Cardiac septum (tissue), 1 donor: ENCODE results near the gene DOK4. TPM values are rescaled to one million over a fixed set of nuclear protein-coding genes. Genes with fewer than 3 reads are reported as not detected.

Experiments used
- DNase-seq: peaks from one replicate; pipeline ENCODE4 v3.0.0-alpha.2; 2020; ENCODE audit warnings: low spot score
- intact Hi-C: fragments of 100-400 bp; cut with DNase I; formaldehyde crosslinking; loops from one replicate; pipeline ENCODE4 v1.14.0; 2022
- total RNA-seq: library from RNA; stranded (reverse); fragmentation: NEBNext Ultra II Directional; extraction: Animal tissue kit (Norgen Biotek cat#: 25700); gene quantifications from one replicate; pipeline ENCODE4 v1.2.1, GENCODE V29; 2021
- donor health status: DM: no; HTN: no; CAD: no.

The DOK4 gene
- total RNA-seq, 1 donor from 2014 or later: 11.5 TPM

GRCh38 chr16:57525761-57526160, 39.5 kb upstream of the DOK4 start:
- DNase-seq: no peak
- intact Hi-C loops: no loop called here

DNA sequence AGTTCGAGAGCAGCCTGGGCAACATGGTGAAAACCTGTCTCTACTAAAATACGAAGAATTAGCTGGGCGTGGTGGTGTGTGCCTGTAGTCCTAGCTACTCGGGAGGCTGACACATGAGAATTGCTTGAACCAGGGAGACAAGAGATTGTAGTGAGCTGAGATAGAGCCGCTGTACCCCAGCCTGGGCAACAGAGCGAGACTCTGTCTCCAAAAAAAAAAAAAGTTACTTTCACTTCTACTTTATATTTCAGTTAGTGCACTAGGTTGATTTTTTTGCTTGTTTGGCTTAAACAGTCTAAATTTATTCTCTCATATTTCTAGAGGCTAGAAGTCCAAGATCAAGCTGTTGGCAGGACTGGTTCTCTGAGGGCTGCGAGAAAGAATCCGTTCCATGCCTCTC, 36.7 kb upstream of the DOK4 start:
- intact Hi-C loops: loop anchor here (5.0 kb wide), 1 partner anchor 221 kb away; no protein-coding TSS in a partner anchor
- DNase-seq: no peak

GRCh38 chr16:57519796-57520360, 33.6 kb upstream of the DOK4 start:
- intact Hi-C loops: loop anchor here (2.0 to 5.0 kb wide), 3 partner anchors 43 to 218 kb away; no protein-coding TSS in a partner anchor
- peak; percentile 89 for DNase-seq

GRCh38 chr16:57518922-57519321, 32.6 kb upstream of the DOK4 start:
- intact Hi-C loops: loop anchor here (2.0 to 5.0 kb wide), 2 partner anchors 42 to 100 kb away; no protein-coding TSS in a partner anchor
- no peak for DNase-seq

- no peak for DNase-seq
- intact Hi-C loops: loop anchor here (2.0 to 5.0 kb wide), 2 partner anchors 41 to 100 kb away; no protein-coding TSS in a partner anchor
Observed at GRCh38 chr16:57518520-57518919, 32.2 kb upstream of the DOK4 start.

DNA sequence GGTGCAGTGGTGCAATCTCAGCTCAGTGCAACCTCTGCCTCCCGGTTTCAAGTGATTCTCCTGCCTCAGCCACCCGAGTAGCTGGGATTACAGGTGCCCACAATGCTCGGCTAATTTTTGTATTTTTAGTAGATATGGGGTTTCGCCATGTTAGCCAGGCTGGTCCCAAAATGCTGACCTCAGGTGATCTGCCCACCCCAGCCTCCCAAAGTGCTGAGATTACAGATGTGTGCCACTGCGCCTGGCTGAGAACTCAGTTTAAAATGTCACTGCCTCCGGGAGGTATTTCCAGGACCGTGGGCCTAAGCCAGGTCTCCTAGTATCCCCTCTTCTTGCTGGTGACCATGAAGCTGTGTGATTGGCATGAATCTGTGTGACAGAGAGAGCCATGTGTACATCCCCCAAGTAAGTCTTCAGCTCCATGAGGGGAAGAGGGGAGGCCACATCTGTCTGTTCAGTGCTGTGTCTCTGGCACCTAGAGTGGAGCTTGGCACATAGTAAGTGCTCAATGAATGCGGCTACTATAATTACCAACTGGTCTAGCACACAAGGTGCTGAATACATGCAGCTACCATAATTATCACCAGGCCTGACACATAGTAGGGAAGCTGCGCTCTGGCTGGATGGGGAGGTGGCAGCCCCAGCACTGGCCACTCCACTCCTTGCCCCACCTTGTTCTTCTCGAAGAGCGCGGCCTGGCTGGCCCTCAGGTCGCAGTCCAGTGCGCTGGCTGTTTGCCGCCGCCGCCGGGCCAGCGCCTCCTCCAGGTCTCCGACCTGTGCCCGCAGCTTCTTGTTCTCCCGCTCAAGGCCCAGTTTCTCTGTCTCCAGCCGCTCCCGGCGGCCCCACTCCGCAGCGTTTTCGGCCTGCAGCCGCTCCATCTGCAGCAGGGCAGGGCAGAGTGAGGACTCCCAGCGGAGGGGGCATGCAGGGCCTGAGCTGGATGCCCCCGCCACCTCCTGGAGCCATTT, 31.4 kb upstream of the DOK4 start:
- DNase-seq: no peak
- intact Hi-C loops: loop anchor here (2.0 to 5.0 kb wide), 2 partner anchors 40 to 99 kb away; no protein-coding TSS in a partner anchor

DNA sequence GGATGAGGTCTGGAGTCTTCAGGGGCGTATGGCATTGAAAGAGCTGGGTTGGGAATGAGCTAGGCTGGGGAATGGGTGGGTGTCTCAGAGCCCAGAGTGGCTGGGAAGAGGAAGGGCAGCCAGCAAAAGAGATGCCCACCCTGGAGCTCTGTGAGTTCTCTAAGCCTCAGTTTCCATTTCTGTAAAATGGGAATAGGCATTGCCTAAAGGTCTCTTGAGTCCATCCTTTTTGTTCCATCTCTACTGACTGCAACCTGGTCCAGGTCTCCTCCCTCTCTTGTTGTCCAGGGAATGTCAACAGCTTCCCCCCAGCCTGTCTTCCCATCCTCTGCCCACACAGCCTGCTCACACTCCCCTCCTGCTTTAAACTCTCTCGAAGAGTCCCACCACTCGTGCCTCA, 30.5 kb upstream of the DOK4 start:
- intact Hi-C loops: loop anchor here (5.0 kb wide), 1 partner anchor 39 kb away; no protein-coding TSS in a partner anchor
- no peak for DNase-seq

- DNase-seq: no peak
- intact Hi-C loops: loop anchor here (5.0 kb wide), 1 partner anchor 39 kb away; no protein-coding TSS in a partner anchor
Observed at GRCh38 chr16:57516176-57516725, 30.0 kb upstream of the DOK4 start.

- intact Hi-C loops: loop anchor here (5.0 kb wide), 1 partner anchor 38 kb away; no protein-coding TSS in a partner anchor
- DNase-seq: no peak
Observed at GRCh38 chr16:57514791-57515600, 28.7 kb upstream of the DOK4 start.

GRCh38 chr16:57514371-57514770, 28.1 kb upstream of the DOK4 start:
- intact Hi-C loops: no loop called here
- no peak for DNase-seq

GRCh38 chr16:57513371-57514102, 27.2 kb upstream of the DOK4 start:
- intact Hi-C loops: no loop called here
- no peak for DNase-seq

DNA sequence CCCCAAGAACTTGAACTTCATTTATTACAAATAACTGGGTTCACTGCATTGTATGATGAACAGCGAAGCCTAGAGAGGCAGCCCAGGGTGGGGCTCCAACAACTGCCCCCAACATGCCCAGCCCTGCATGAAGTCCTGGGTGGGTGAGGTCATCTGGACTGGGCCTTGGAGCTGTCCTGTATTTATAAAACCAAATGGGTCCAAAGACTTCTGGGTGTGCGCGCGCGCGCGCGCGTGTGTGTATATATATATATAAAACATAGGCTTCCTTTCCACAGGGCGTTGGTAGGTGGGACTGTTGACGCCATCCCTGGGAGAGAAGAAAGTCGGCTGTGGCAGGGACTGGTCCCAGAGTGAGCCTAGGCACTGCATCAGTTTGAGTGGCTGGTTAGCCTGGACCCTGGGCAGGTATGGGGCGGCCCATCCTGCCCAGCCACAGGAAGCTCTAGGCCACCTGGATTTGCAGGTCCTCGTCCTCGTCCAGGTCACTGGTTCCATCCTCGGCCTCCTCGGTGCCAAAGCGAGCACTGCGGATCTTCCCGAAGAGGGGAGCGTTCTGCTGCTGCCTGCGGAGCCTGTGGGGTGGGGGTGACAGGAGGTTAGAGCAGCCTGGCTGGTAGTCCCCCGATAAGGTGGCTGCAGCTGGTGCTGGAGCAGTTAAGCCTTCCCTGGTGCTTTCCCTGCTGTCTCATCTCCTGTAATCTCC, 26.2 kb upstream of the DOK4 start:
- DNase-seq: no peak

GRCh38 chr16:57510016-57510871, 24.0 kb upstream of the DOK4 start:
- no peak for DNase-seq
- intact Hi-C loops: no loop called here

More for the DNA sequence above, 26.2 kb upstream of the DOK4 start:
- intact Hi-C loops: no loop called here

DNA sequence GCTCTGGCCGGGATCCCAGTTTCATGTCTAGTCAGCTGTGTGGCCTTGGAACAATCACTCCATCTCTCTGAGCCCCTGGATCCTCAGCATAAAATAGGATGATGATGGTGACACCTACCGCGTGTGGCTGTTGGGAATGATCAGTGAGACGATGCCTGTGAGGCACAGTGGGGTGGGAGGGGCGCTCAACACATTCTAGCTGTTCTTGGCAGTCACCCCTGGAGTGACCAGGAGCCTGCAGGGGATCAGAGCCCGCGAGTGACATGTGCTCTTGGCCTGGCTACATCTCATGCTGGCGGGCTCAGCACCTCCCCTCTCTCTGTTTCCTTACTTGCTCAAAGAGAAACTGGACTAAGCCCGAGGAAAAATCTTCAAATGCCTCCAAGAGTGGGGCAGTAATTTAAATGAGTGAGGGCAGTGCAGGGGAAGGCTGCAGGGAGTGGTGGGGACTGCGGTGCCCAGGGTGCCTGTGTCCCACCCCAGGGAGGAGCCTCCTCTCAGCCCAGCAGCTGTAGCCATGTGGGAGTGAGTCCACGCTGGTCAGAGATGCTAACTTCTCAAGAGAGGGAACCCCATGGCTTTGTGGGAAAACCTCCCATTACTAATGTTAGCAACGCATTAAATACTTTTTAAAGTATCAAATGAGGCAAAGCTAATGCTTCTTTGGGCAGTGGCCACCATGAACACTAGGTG, 23.1 kb upstream of the DOK4 start:
- intact Hi-C loops: no loop called here
- DNase-seq: no peak

DNA sequence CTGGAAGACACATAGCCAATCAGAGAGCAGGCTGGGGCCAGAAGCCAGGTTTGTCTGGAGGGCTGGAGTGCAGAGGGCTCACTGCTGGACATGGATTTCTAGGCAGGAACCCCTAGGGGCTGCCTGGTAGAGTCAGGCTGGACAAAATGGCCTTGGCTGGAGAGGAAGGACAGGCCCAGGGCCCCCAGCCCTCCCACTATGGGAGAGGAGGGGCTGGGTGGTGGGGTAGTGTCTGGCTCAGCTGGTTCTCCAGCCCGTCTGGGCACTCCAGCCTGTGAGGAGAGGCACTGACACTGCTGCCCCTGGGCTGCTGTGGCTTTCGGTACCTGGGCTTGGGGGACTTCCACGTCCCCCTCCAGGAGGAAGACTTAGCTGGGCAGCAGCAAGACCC, 21.7 kb upstream of the DOK4 start:
- intact Hi-C loops: no loop called here
- DNase-seq: no peak

DNA sequence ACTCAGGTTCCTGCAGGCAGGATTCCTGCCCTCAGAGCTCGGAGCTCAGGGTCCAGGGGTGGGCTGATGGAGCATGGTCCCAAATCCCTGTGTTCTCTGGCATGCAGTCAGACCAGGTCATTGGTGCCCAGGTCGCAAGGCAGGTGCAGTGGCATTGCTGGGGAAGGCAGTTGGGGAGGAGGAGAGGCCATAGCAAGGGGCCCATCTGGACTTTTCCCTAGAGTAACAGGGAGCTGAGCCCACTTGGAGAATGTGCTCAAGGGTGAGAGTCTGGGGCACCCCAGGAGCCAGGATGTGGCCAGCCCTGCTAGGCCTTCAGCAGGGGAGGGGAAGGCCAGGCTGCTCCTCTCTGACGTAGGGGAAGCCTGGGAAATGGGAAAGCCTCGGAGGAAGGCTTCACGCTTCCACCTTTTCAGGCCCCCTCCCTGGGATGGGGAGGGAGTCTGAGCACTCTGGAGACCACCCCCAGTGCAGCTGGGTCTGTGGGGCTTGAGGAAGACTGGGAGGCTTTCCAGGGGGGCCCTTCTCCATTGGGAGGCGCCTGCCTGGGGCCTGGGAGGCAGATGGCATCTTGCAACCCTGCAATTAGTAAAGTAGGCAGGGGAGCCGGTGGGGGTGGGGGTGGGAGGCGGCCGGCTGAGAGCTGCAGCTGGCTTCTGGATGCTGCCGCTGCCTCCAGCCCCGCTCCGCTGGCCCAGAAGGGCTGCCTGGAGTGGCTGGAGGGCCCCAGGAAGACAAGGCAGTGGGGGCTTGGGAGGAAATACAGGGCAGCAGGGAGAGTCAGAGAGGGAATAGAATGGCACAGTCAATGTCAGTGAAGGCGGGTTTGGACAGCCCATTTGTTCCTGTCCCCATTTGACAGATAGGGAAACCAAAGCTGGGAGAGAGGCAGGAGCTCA, 21.1 kb upstream of the DOK4 start:
- intact Hi-C loops: no loop called here
- DNase-seq: no peak
